ENCODE measurements around the gene MET. TPM values are rescaled to one million over a fixed set of nuclear protein-coding genes. Genes with fewer than 3 reads are reported as not detected.
"Not testable (repeated sequence)": the region's sequence is repeated elsewhere in the genome, so short reads cannot be mapped to it uniquely, and the experiment has no call there.

Gene MET
- total and polyA plus RNA-seq, 2 donors (not counting 3 experiments of a cell fraction or from before 2014, with no cell fraction given), result 21.1 to 44.5 TPM

- no peaks in the 10 kb centered on the region for H4K20me1 ChIP-seq (replicated peaks; ENCODE audit: control insufficient read depth, extremely low read depth, insufficient read depth, low read length)
- ChIA-PET POLR2A (no interaction called here), CTCF (interaction anchor here (0.8 to 2.4 kb wide), 6 partner anchors 9 to 208 kb away, joined by 3 to 8 read pairs (median 3); partner anchors contain the start of gene MET)
- TF ChIP-seq FOS (IDR thresholded peaks at IDR 0.05; ENCODE audit: borderline replicate concordance, insufficient read depth, low read length) (peak; percentile 56), POLR2A (IDR thresholded peaks at IDR 0.05; ENCODE audit: low read depth, low read length) (no peak)
- dilution Hi-C loops (cut with MboI; ENCODE audit: extremely low pct_ligation_motif_present, low sequenced_read_pairs) (no loop called here), intact Hi-C loops (cut with micrococcal nuclease) (no loop called here)
- no peak overlapping the region for H3K4me3 ChIP-seq (replicated peaks in 1 of 3; ENCODE audit: insufficient read depth in 1 of 3, low read depth in 1 of 3, low read length in 3 of 3)
- no peaks in the 10 kb centered on the region for H3K9me3 ChIP-seq (replicated peaks; ENCODE audit: control insufficient read depth, insufficient read depth, low read length)
- no peaks in the 10 kb centered on the region for H3K27me3 ChIP-seq (ENCODE audit: control insufficient read depth in 2 of 2, insufficient read depth in 2 of 2, low read length in 2 of 2)
- no peaks in the 10 kb centered on the region for H3K4me1 ChIP-seq (ENCODE audit: control insufficient read depth, extremely low read depth, insufficient read depth, low read length)
- no peak overlapping the region for H3K9ac ChIP-seq (replicated peaks; ENCODE audit: extremely low read depth, insufficient read depth, low read length)
- H2AFZ ChIP-seq (ENCODE audit: low read depth, low read length), result no peak overlapping the region
- no peaks in the 10 kb centered on the region for H3K79me2 ChIP-seq (ENCODE audit: control insufficient read depth, insufficient read depth, low read length)
- DNase-seq (ENCODE audit: low read depth, low spot score) (no peak), FAIRE-seq (peak; percentile 55)
- no peak overlapping the region for H3K27ac ChIP-seq (ENCODE audit: insufficient read depth, low read depth, low read length)
- no peak overlapping the region for H3K4me2 ChIP-seq (ENCODE audit: insufficient read depth, low read length)
- BruUV-seq (replicated peaks), result no TSS peak
- no peaks in the 10 kb centered on the region for H3K36me3 ChIP-seq (ENCODE audit: control insufficient read depth in 2 of 2, extremely low read depth in 1 of 2, insufficient read depth in 2 of 2, low read length in 2 of 2)
- H3K9me1 ChIP-seq (replicated peaks; ENCODE audit: control insufficient read depth, extremely low read depth, insufficient read depth, low read length), result no peaks in the 10 kb centered on the region
Measured at GRCh38 chr7:116653204-116653603, 18.8 kb upstream of the MET start.

- H3K79me2 ChIP-seq (ENCODE audit: control insufficient read depth, insufficient read depth, low read length), result no peaks in the 10 kb centered on the region
- no peak for FAIRE-seq
Measured at GRCh38 chr7:116653646-116654045, 18.4 kb upstream of the MET start.

GRCh38 chr7:116659248-116659647 lies 12.7 kb upstream of the MET start:
- H3K4me2 ChIP-seq (ENCODE audit: insufficient read depth, low read length); H3K27me3 ChIP-seq (ENCODE audit: control insufficient read depth in 2 of 2, insufficient read depth in 2 of 2, low read length in 2 of 2); BruUV-seq (replicated peaks); H2AFZ ChIP-seq (ENCODE audit: low read depth, low read length); dilution Hi-C loops (cut with MboI; ENCODE audit: extremely low pct_ligation_motif_present, low sequenced_read_pairs); H3K9me3 ChIP-seq (replicated peaks; ENCODE audit: control insufficient read depth, insufficient read depth, low read length); H3K36me3 ChIP-seq (ENCODE audit: control insufficient read depth in 2 of 2, extremely low read depth in 1 of 2, insufficient read depth in 2 of 2, low read length in 2 of 2); intact Hi-C loops (cut with micrococcal nuclease); H3K4me1 ChIP-seq (ENCODE audit: control insufficient read depth, extremely low read depth, insufficient read depth, low read length); H3K9me1 ChIP-seq (replicated peaks; ENCODE audit: control insufficient read depth, extremely low read depth, insufficient read depth, low read length); H3K27ac ChIP-seq (ENCODE audit: insufficient read depth, low read depth, low read length); H3K9ac ChIP-seq (replicated peaks; ENCODE audit: extremely low read depth, insufficient read depth, low read length); H3K79me2 ChIP-seq (ENCODE audit: control insufficient read depth, insufficient read depth, low read length); H3K4me3 ChIP-seq (replicated peaks in 1 of 3; ENCODE audit: insufficient read depth in 1 of 3, low read depth in 1 of 3, low read length in 3 of 3); DNase-seq (ENCODE audit: low read depth, low spot score); FAIRE-seq; H4K20me1 ChIP-seq (replicated peaks; ENCODE audit: control insufficient read depth, extremely low read depth, insufficient read depth, low read length); POLR2A ChIA-PET: not testable (repeated sequence)
- CTCF ChIA-PET, result interaction anchor here (1.3 to 1.4 kb wide), 2 partner anchors 12 to 78 kb away, joined by 3 to 5 read pairs; no protein-coding TSS in a partner anchor

More at GRCh38 chr7:116653646-116654045, 18.4 kb upstream of the MET start:
- Histone ChIP-seq H2AFZ (ENCODE audit: low read depth, low read length) (no peak overlapping the region), H3K9ac (replicated peaks; ENCODE audit: extremely low read depth, insufficient read depth, low read length) (no peak overlapping the region), H3K4me3 (replicated peaks in 1 of 3; ENCODE audit: insufficient read depth in 1 of 3, low read depth in 1 of 3, low read length in 3 of 3) (no peak overlapping the region), H3K9me1 (replicated peaks; ENCODE audit: control insufficient read depth, extremely low read depth, insufficient read depth, low read length) (no peaks in the 10 kb centered on the region), H3K27ac (ENCODE audit: insufficient read depth, low read depth, low read length) (no peak overlapping the region), H3K4me1 (ENCODE audit: control insufficient read depth, extremely low read depth, insufficient read depth, low read length) (no peaks in the 10 kb centered on the region), H4K20me1 (replicated peaks; ENCODE audit: control insufficient read depth, extremely low read depth, insufficient read depth, low read length) (no peaks in the 10 kb centered on the region), H3K27me3 (ENCODE audit: control insufficient read depth in 2 of 2, insufficient read depth in 2 of 2, low read length in 2 of 2) (no peaks in the 10 kb centered on the region), H3K4me2 (ENCODE audit: insufficient read depth, low read length) (no peak overlapping the region), H3K36me3 (ENCODE audit: control insufficient read depth in 2 of 2, extremely low read depth in 1 of 2, insufficient read depth in 2 of 2, low read length in 2 of 2) (no peaks in the 10 kb centered on the region), H3K9me3 (replicated peaks; ENCODE audit: control insufficient read depth, insufficient read depth, low read length) (no peaks in the 10 kb centered on the region)
- dilution Hi-C loops (cut with MboI; ENCODE audit: extremely low pct_ligation_motif_present, low sequenced_read_pairs) (no loop called here), intact Hi-C loops (cut with micrococcal nuclease) (no loop called here)
- BruUV-seq (replicated peaks), result no TSS peak
- ChIA-PET CTCF (interaction anchor here (0.8 to 2.4 kb wide), 6 partner anchors 8 to 207 kb away, joined by 3 to 8 read pairs (median 3); partner anchors contain the start of gene MET), POLR2A (no interaction called here)
- no peak for DNase-seq (ENCODE audit: low read depth, low spot score)
- TF ChIP-seq MAX (IDR thresholded peaks at IDR 0.05; ENCODE audit: insufficient read depth, insufficient read length), result no peak

All from endothelial cell of umbilical vein (primary cell).